Neuronal stem cell (in vitro differentiated cells): ENCODE data around the gene HAUS5.
"Not testable (repeated sequence)": the region's sequence is repeated elsewhere in the genome, so short reads cannot be mapped to it uniquely, and the experiment has no call there.

ENCODE experiments used
- DNase-seq: peaks from one replicate; pipeline ENCODE4 v3.0.0-alpha.2; 2013; ENCODE audit warnings: low spot score
- H2AFZ ChIP-seq: one replicate; pipeline ENCODE4 v1.6.1; 2013; ENCODE audit warnings: mild to moderate bottlenecking, low read length, inconsistent platforms
- H2AK5ac ChIP-seq: 2 replicates; pipeline ENCODE4 v1.6.1; 2013; ENCODE audit warnings: low read depth, mild to moderate bottlenecking, inconsistent platforms, low read length, moderate library complexity, mixed read lengths
- H2BK120ac ChIP-seq: 2 replicates; pipeline ENCODE4 v1.6.1; 2013; ENCODE audit warnings: low read depth, mild to moderate bottlenecking, inconsistent platforms, low read length, moderate library complexity, mixed read lengths
- H2BK12ac ChIP-seq: one replicate; pipeline ENCODE4 v1.6.1; 2013; ENCODE audit warnings: low read length, inconsistent platforms
- H2BK15ac ChIP-seq: 2 replicates; pipeline ENCODE4 v1.6.1; 2013; ENCODE audit warnings: mild to moderate bottlenecking, low read length, inconsistent platforms, mixed read lengths
- H2BK5ac ChIP-seq: one replicate; pipeline ENCODE4 v1.6.1; 2013; ENCODE audit warnings: inconsistent platforms, mild to moderate bottlenecking, low read length, moderate library complexity
- H3K14ac ChIP-seq: one replicate; pipeline ENCODE4 v1.6.1; 2013; ENCODE audit warnings: low read length, inconsistent platforms
- H3K18ac ChIP-seq: 2 replicates; pipeline ENCODE4 v1.6.1; 2013; ENCODE audit warnings: low read length, inconsistent platforms
- H3K23ac ChIP-seq: 2 replicates; pipeline ENCODE4 v1.6.1; 2013; ENCODE audit warnings: low read depth, mild to moderate bottlenecking, mixed read lengths, low read length, inconsistent platforms; ENCODE audit not compliant: poor library complexity
- H3K27ac ChIP-seq: replicated peaks from 3 replicates; pipeline ENCODE4 v1.5.1; 2013; ENCODE audit warnings: low read length, inconsistent platforms
- H3K27me3 ChIP-seq, 3 experiments: 2 replicates each; pipeline ENCODE4 v1.6.1; 2013; ENCODE audit warnings: low read length in 3 of 3, mild to moderate bottlenecking in 2 of 3, inconsistent platforms in 1 of 3, low read depth in 1 of 3, mixed read lengths in 1 of 3, moderate library complexity in 1 of 3; ENCODE audit not compliant: control insufficient read depth in 3 of 3, insufficient read depth in 3 of 3
- H3K36me3 ChIP-seq, 2 donors: replicated peaks in 1 of 2; 2 replicates each; pipeline ENCODE4 v1.6.1; 2013; ENCODE audit warnings: low read length in 2 of 2; ENCODE audit not compliant: control insufficient read depth in 2 of 2, insufficient read depth in 2 of 2
- H3K4ac ChIP-seq: 2 replicates; pipeline ENCODE4 v1.6.1; 2013; ENCODE audit warnings: inconsistent platforms, mild to moderate bottlenecking, low read length, moderate library complexity
- H3K4me1 ChIP-seq, 2 donors: 1 replicate in 1 of 2; 2 replicates in 1 of 2; pipeline ENCODE4 v1.6.1; 2013; ENCODE audit warnings: low read length in 2 of 2, low read depth in 1 of 2; ENCODE audit not compliant: control insufficient read depth in 2 of 2, insufficient read depth in 1 of 2
- H3K4me2 ChIP-seq: one replicate; pipeline ENCODE4 v1.6.1; 2013; ENCODE audit warnings: mild to moderate bottlenecking, low read length, inconsistent platforms; ENCODE audit not compliant: insufficient read depth, poor library complexity, severe bottlenecking
- H3K4me3 ChIP-seq, 2 donors: 2 replicates each; pipeline ENCODE4 v1.5.1; 2013; ENCODE audit warnings: low read length in 2 of 2, mild to moderate bottlenecking in 2 of 2, inconsistent platforms in 1 of 2, moderate library complexity in 1 of 2
- H3K79me1 ChIP-seq: one replicate; pipeline ENCODE4 v1.6.1; 2013; ENCODE audit warnings: low read depth, mild to moderate bottlenecking, inconsistent platforms, low read length, moderate library complexity
- H3K9ac ChIP-seq: one replicate; pipeline ENCODE4 v1.6.1; 2013; ENCODE audit warnings: mild to moderate bottlenecking, low read depth, low read length, inconsistent platforms; ENCODE audit not compliant: poor library complexity
- H3K9me3 ChIP-seq, 2 donors: replicated peaks in 1 of 2; 2 replicates each; pipeline versions ENCODE3 to v1.6.1; 2013; ENCODE audit warnings: low read length in 2 of 2, mild to moderate bottlenecking in 2 of 2, inconsistent platforms in 1 of 2, low read depth in 1 of 2, mixed read lengths in 1 of 2, moderate library complexity in 1 of 2; ENCODE audit not compliant: control insufficient read depth in 2 of 2, insufficient read depth in 1 of 2
- H4K8ac ChIP-seq: one replicate; pipeline ENCODE4 v1.6.1; 2013; ENCODE audit warnings: low read depth, mild to moderate bottlenecking, inconsistent platforms, low read length, moderate library complexity
- H4K91ac ChIP-seq: one replicate; pipeline ENCODE4 v1.6.1; 2013; ENCODE audit warnings: low read length, low read depth, mild to moderate bottlenecking, inconsistent platforms; ENCODE audit not compliant: poor library complexity
- WGBS, 2 donors: extraction: QIAGEN DNeasy Blood & Tissue Kit; methylation state at CpG; one replicate each; pipeline ENCODE4 v1.1.7; 2013; ENCODE audit warnings: missing lambda C conversion rate in 2 of 2, mixed read lengths in 1 of 2; ENCODE audit not compliant: insufficient read length in 2 of 2, insufficient replicate concordance in 1 of 2; ENCODE audit errors: extremely low coverage in 2 of 2; 5-methylcytosine and 5-hydroxymethylcytosine counted together

HAUS5 gene

GRCh38 chr19:35587321-35587720, 25.2 kb upstream of the HAUS5 start:
- H3K9ac ChIP-seq, result no peak overlapping the region
- no peak overlapping the region for H3K23ac ChIP-seq
- H2BK12ac ChIP-seq, result no peak overlapping the region
- peaks cover 1% of the 10 kb centered on the region for H3K79me1 ChIP-seq
- no peak overlapping the region for H3K27ac ChIP-seq
- H3K18ac ChIP-seq, result no peak overlapping the region
- no peak overlapping the region for H2BK120ac ChIP-seq
- H4K91ac ChIP-seq, result no peak overlapping the region
- H3K14ac ChIP-seq, result no peak overlapping the region
- H3K36me3 ChIP-seq, result no peaks in the 10 kb centered on the region
- peaks cover 0 to 3% of the 10 kb centered on the region in 2 donors for H3K9me3 ChIP-seq
- no peak for DNase-seq
- no peak overlapping the region for H3K4ac ChIP-seq
- H3K4me2 ChIP-seq, result no peak overlapping the region
- peaks cover 0 to 2% of the 10 kb centered on the region in 2 donors for H3K4me1 ChIP-seq
- H2AK5ac ChIP-seq, result no peak overlapping the region
- no peak overlapping the region for H2BK5ac ChIP-seq
- no peak overlapping the region for H2AFZ ChIP-seq
- no peak overlapping the region for H3K4me3 ChIP-seq
- no peak overlapping the region for H2BK15ac ChIP-seq
- H4K8ac ChIP-seq, result no peak overlapping the region
- peaks cover 0 to 3% (median 0%) of the 10 kb centered on the region in 3 experiments for H3K27me3 ChIP-seq
- WGBS, 2 donors, result no CpG with 5 or more reads among the region's 1 CpG

GRCh38 chr19:35590875-35591274, 21.7 kb upstream of the HAUS5 start:
- WGBS, 2 donors, result no CpG with 5 or more reads among the region's 3 CpGs
- H2BK5ac ChIP-seq, result no peak overlapping the region
- no peak for DNase-seq
- H4K91ac ChIP-seq, result no peak overlapping the region
- H2BK15ac ChIP-seq, result no peak overlapping the region
- no peak overlapping the region for H3K4ac ChIP-seq
- no peak overlapping the region for H3K9ac ChIP-seq
- no peaks in the 10 kb centered on the region for H3K79me1 ChIP-seq
- no peak overlapping the region for H3K4me3 ChIP-seq
- no peak overlapping the region for H2AFZ ChIP-seq
- H2BK120ac ChIP-seq, result no peak overlapping the region
- no peak overlapping the region for H3K27ac ChIP-seq
- no peaks in the 10 kb centered on the region for H3K36me3 ChIP-seq
- no peak overlapping the region for H3K18ac ChIP-seq
- H3K4me2 ChIP-seq, result no peak overlapping the region
- H2BK12ac ChIP-seq, result no peak overlapping the region
- no peak overlapping the region for H4K8ac ChIP-seq
- H2AK5ac ChIP-seq, result no peak overlapping the region
- H3K23ac ChIP-seq, result no peak overlapping the region
- H3K14ac ChIP-seq, result no peak overlapping the region
- H3K27me3 ChIP-seq, result peaks cover 0 to 3% (median 0%) of the 10 kb centered on the region in 3 experiments
- peaks cover 0 to 2% of the 10 kb centered on the region in 2 donors for H3K4me1 ChIP-seq
- no peaks in the 10 kb centered on the region for H3K9me3 ChIP-seq

- Histone ChIP-seq H2AK5ac (no peak overlapping the region), H2BK12ac (no peak overlapping the region), H3K18ac (no peak overlapping the region), H3K79me1 (no peaks in the 10 kb centered on the region), H3K14ac (no peak overlapping the region), H2BK15ac (no peak overlapping the region), H2BK120ac (no peak overlapping the region), H3K4ac (peak overlapping the region; percentile 76), H2BK5ac (no peak overlapping the region), H4K91ac (no peak overlapping the region), H3K4me1 (peaks cover 0 to 2% of the 10 kb centered on the region in 2 donors), H3K9me3 (no peaks in the 10 kb centered on the region), H3K27ac (no peak overlapping the region), H3K9ac (no peak overlapping the region), H3K36me3 (no peaks in the 10 kb centered on the region), H4K8ac (no peak overlapping the region), H3K4me2 (no peak overlapping the region), H2AFZ (peak overlapping the region; percentile 5), H3K27me3 (peaks cover 0 to 3% (median 0%) of the 10 kb centered on the region in 3 experiments), H3K4me3 (no peak overlapping the region), H3K23ac (no peak overlapping the region)
- peak; percentile 17 for DNase-seq
- WGBS, 2 donors, result no CpG with 5 or more reads among the region's 8 CpGs
Measured at GRCh38 chr19:35592226-35592625, 20.3 kb upstream of the HAUS5 start.

- not testable (repeated sequence) for H3K4me2 ChIP-seq, H4K8ac ChIP-seq, H4K91ac ChIP-seq, H3K36me3 ChIP-seq, H2BK120ac ChIP-seq, DNase-seq, H2BK15ac ChIP-seq, H2BK5ac ChIP-seq, H3K79me1 ChIP-seq, H3K4me1 ChIP-seq, H3K18ac ChIP-seq, H3K14ac ChIP-seq, H3K27me3 ChIP-seq, H2AFZ ChIP-seq, H3K4ac ChIP-seq, H3K4me3 ChIP-seq, H2BK12ac ChIP-seq, H3K9ac ChIP-seq, H3K9me3 ChIP-seq, H2AK5ac ChIP-seq, H3K23ac ChIP-seq, H3K27ac ChIP-seq
- no CpG with 5 or more reads among the region's 3 CpGs for WGBS, 2 donors
Measured at GRCh38 chr19:35595026-35595425, 17.5 kb upstream of the HAUS5 start.
